ENCODE measurements around the gene TRERF1.

The TRERF1 gene

DNA sequence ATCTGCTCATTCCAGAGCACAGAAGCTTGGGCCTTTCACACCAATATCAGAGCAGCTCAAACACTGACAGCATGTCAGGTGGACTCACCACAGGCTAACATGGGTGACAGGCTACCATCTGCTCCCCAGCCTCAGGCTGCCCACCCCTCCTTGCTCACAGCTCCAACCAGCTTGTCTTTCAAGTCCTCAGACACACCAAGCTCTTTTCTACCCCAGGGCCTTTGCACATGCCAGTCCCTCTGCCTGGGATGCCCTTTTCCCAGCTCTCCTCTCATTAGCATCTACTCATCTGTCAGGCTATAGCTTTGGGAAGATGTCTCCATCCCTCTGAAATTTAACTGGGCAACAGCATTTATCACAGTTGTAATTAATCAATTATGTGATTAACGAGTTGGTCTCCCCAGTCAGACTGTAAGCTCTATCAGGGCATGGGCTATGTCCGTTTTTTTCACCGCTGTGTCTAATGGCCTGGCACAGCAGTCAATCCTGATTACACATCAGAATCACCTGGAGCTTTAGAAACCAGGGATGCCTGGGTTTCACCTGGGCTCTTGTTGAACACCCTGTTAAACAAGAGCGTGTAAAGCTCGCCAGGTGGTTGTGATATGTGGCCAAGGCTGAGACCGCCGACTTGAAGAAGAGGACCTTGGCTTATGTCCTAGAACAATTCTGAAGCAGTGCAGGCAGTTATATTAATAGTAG lies 145.1 kb downstream of the TRERF1 start:
- no peaks in the 10 kb centered on the region for H3K27me3 ChIP-seq (ENCODE audit: insufficient read depth, low read length)
- TF ChIP-seq, protein P1, sequence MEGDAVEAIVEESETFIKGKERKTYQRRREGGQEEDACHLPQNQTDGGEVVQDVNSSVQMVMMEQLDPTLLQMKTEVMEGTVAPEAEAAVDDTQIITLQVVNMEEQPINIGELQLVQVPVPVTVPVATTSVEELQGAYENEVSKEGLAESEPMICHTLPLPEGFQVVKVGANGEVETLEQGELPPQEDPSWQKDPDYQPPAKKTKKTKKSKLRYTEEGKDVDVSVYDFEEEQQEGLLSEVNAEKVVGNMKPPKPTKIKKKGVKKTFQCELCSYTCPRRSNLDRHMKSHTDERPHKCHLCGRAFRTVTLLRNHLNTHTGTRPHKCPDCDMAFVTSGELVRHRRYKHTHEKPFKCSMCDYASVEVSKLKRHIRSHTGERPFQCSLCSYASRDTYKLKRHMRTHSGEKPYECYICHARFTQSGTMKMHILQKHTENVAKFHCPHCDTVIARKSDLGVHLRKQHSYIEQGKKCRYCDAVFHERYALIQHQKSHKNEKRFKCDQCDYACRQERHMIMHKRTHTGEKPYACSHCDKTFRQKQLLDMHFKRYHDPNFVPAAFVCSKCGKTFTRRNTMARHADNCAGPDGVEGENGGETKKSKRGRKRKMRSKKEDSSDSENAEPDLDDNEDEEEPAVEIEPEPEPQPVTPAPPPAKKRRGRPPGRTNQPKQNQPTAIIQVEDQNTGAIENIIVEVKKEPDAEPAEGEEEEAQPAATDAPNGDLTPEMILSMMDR (IDR thresholded peaks at IDR 0.05; ENCODE audit: low read length), result no peak
- no peak for TF ChIP-seq EZH2 (IDR thresholded peaks at IDR 0.05; ENCODE audit: borderline replicate concordance, low read length)
- H3K79me2 ChIP-seq (ENCODE audit: insufficient read depth, low read length), result no peaks in the 10 kb centered on the region
- H3F3A ChIP-seq (ENCODE audit: insufficient read depth, low read length), result no peaks in the 10 kb centered on the region
- H3K9me2 ChIP-seq (ENCODE audit: low read depth, low read length), result no peaks in the 10 kb centered on the region
- H3K27ac ChIP-seq (ENCODE audit: low read depth, low read length, poor library complexity, severe bottlenecking), result no peak overlapping the region
- no peaks in the 10 kb centered on the region for H3K4me1 ChIP-seq (ENCODE audit: insufficient read depth, low read length, severe bottlenecking)
- no peak overlapping the region for H2AFZ ChIP-seq (ENCODE audit: low read length)
- H3K9me3 ChIP-seq (ENCODE audit: low read length), result no peaks in the 10 kb centered on the region
- H3K4me3 ChIP-seq (ENCODE audit: low read depth, low read length, poor library complexity, severe bottlenecking), result no peak overlapping the region
- no peak overlapping the region for H3K4me2 ChIP-seq (ENCODE audit: low read length)
- no peak overlapping the region for H3K9ac ChIP-seq (ENCODE audit: low read length)
- no peaks in the 10 kb centered on the region for H3K36me3 ChIP-seq (ENCODE audit: insufficient read depth, low read length)
- H4K20me1 ChIP-seq (ENCODE audit: insufficient read depth, low read length), result no peaks in the 10 kb centered on the region

DNA sequence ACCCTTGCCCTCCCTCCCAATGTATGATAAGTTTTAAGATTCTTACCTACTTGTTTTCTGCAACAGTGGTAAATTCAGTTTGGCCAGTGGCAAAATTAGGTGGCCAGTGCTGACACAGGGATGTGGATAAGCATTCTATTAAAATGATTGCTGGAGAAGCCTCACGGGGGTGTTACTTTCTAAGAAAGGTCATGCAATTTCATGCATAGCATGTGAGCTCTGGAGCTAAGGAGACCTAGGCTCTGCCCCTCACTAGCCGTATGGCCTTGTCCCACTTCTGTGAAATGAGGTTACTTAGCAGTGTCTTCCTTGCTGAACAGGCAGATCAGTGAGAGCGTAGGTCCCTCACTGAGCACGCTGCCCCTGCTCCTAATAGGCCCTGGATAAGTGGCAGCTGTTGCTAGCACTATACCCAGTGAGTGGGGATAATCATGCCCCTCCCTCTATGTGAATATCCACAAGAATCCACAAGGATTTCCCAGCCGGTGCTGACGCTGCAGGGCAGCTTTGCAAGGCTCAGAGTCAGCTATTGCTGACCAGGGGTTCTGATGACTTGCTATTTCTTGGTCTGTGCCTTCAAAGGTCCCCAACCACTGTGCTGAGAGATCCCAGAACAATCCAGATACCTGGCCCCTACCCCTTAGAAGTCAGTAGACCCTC lies 147.5 kb downstream of the TRERF1 start:
- TF ChIP-seq, protein P1 (IDR thresholded peaks at IDR 0.05; ENCODE audit: low read length), result no peak
- TF ChIP-seq EZH2 (IDR thresholded peaks at IDR 0.05; ENCODE audit: borderline replicate concordance, low read length), result no peak
- H3F3A ChIP-seq (ENCODE audit: insufficient read depth, low read length), result no peaks in the 10 kb centered on the region
- no peaks in the 10 kb centered on the region for H3K9me3 ChIP-seq (ENCODE audit: low read length)

GRCh38 chr6:42302411-42302810 lies 149.3 kb downstream of the TRERF1 start:
- H3K36me3 ChIP-seq (ENCODE audit: insufficient read depth, low read length), result no peaks in the 10 kb centered on the region
- H3K27ac ChIP-seq (ENCODE audit: low read depth, low read length, poor library complexity, severe bottlenecking), result no peak overlapping the region
- TF ChIP-seq, protein P1 (IDR thresholded peaks at IDR 0.05; ENCODE audit: low read length), result no peak
- no peak for TF ChIP-seq EZH2 (IDR thresholded peaks at IDR 0.05; ENCODE audit: borderline replicate concordance, low read length)
- H3K4me3 ChIP-seq (ENCODE audit: low read depth, low read length, poor library complexity, severe bottlenecking), result no peak overlapping the region
- no peaks in the 10 kb centered on the region for H4K20me1 ChIP-seq (ENCODE audit: insufficient read depth, low read length)
- H3K27me3 ChIP-seq (ENCODE audit: insufficient read depth, low read length), result no peaks in the 10 kb centered on the region
- no peaks in the 10 kb centered on the region for H3F3A ChIP-seq (ENCODE audit: insufficient read depth, low read length)
- no peak overlapping the region for H3K4me2 ChIP-seq (ENCODE audit: low read length)
- H2AFZ ChIP-seq (ENCODE audit: low read length), result no peak overlapping the region
- H3K9ac ChIP-seq (ENCODE audit: low read length), result no peak overlapping the region
- H3K9me3 ChIP-seq (ENCODE audit: low read length), result no peaks in the 10 kb centered on the region
- no peaks in the 10 kb centered on the region for H3K79me2 ChIP-seq (ENCODE audit: insufficient read depth, low read length)
- H3K4me1 ChIP-seq (ENCODE audit: insufficient read depth, low read length, severe bottlenecking), result no peaks in the 10 kb centered on the region
- H3K9me2 ChIP-seq (ENCODE audit: low read depth, low read length), result no peaks in the 10 kb centered on the region

More for the DNA sequence above, 147.5 kb downstream of the TRERF1 start:
- H3K9ac ChIP-seq (ENCODE audit: low read length), result no peak overlapping the region
- H3K4me3 ChIP-seq (ENCODE audit: low read depth, low read length, poor library complexity, severe bottlenecking), result no peak overlapping the region
- H3K4me2 ChIP-seq (ENCODE audit: low read length), result no peak overlapping the region
- H2AFZ ChIP-seq (ENCODE audit: low read length), result no peak overlapping the region
- no peaks in the 10 kb centered on the region for H3K36me3 ChIP-seq (ENCODE audit: insufficient read depth, low read length)
- no peaks in the 10 kb centered on the region for H3K9me2 ChIP-seq (ENCODE audit: low read depth, low read length)
- no peak overlapping the region for H3K27ac ChIP-seq (ENCODE audit: low read depth, low read length, poor library complexity, severe bottlenecking)
- H3K27me3 ChIP-seq (ENCODE audit: insufficient read depth, low read length), result no peaks in the 10 kb centered on the region
- H4K20me1 ChIP-seq (ENCODE audit: insufficient read depth, low read length), result no peaks in the 10 kb centered on the region
- no peaks in the 10 kb centered on the region for H3K4me1 ChIP-seq (ENCODE audit: insufficient read depth, low read length, severe bottlenecking)
- H3K79me2 ChIP-seq (ENCODE audit: insufficient read depth, low read length), result no peaks in the 10 kb centered on the region

Data from OCI-LY1 (cell line).